ENCODE measurements around the gene C2CD5.

Gene C2CD5

DNA sequence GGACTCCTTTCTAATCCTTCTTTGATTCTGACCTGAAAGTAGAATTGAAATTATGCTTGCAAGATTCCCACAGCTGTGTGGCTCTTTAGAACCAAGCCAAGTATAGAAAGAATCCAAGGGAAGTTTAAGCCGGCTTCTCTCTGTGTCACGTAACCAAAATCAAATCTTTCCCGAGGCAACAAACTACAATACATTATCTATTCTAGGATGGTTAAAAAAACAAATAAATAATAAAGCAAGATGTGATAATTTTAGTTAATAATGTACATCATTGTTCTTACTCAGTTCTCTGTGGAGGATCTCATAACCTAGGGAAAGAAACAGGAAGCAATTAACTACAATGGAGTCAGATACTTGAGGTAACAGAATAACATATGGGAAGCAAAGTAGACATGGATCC lies 131.8 kb downstream of the C2CD5 start:
- H3K9ac ChIP-seq (ENCODE audit: low read depth, low read length) = no peak overlapping the region
- H3K9me3 ChIP-seq (ENCODE audit: insufficient read depth, low read depth, low read length) = no peaks in the 10 kb centered on the region
- H3K4me3 ChIP-seq (ENCODE audit: low read length) = no peak overlapping the region
- no peaks in the 10 kb centered on the region for H3K4me1 ChIP-seq (ENCODE audit: insufficient read depth, low read length)
- WGBS = 100% methylated on average over 2 of the region's 3 CpGs
- no peak overlapping the region for H3K27ac ChIP-seq (ENCODE audit: low read depth, low read length)
- H3K36me3 ChIP-seq (ENCODE audit: insufficient read depth, low read length) = no peaks in the 10 kb centered on the region
- no peaks in the 10 kb centered on the region for H3K27me3 ChIP-seq (ENCODE audit: insufficient read depth, low read length)

DNA sequence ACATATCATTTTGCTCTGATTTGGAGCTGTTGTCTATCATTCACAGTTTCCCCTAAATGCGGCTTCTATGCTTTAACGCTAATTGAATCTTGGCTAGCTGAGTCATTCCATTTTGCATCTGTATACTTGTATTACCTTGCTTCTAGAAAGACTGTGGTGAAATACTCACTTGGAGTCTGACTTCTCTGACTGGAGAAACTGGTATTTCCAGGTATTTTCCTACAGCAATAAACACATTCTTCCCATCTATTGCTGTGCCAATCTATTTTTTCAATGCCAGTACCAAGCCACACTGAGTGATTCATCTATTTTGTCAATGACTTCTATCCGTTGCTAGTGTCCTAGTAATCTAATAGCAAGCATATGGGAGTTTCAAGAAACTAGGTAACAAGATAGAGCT lies 133.9 kb downstream of the C2CD5 start:
- Histone ChIP-seq H3K4me1 (ENCODE audit: insufficient read depth, low read length) (no peaks in the 10 kb centered on the region), H3K4me3 (ENCODE audit: low read length) (no peak overlapping the region), H3K36me3 (ENCODE audit: insufficient read depth, low read length) (no peaks in the 10 kb centered on the region), H3K9ac (ENCODE audit: low read depth, low read length) (no peak overlapping the region), H3K27ac (ENCODE audit: low read depth, low read length) (no peak overlapping the region), H3K9me3 (ENCODE audit: insufficient read depth, low read depth, low read length) (no peaks in the 10 kb centered on the region), H3K27me3 (ENCODE audit: insufficient read depth, low read length) (no peaks in the 10 kb centered on the region)
- WGBS = 92% methylated on average over 3 of the region's 3 CpGs

DNA sequence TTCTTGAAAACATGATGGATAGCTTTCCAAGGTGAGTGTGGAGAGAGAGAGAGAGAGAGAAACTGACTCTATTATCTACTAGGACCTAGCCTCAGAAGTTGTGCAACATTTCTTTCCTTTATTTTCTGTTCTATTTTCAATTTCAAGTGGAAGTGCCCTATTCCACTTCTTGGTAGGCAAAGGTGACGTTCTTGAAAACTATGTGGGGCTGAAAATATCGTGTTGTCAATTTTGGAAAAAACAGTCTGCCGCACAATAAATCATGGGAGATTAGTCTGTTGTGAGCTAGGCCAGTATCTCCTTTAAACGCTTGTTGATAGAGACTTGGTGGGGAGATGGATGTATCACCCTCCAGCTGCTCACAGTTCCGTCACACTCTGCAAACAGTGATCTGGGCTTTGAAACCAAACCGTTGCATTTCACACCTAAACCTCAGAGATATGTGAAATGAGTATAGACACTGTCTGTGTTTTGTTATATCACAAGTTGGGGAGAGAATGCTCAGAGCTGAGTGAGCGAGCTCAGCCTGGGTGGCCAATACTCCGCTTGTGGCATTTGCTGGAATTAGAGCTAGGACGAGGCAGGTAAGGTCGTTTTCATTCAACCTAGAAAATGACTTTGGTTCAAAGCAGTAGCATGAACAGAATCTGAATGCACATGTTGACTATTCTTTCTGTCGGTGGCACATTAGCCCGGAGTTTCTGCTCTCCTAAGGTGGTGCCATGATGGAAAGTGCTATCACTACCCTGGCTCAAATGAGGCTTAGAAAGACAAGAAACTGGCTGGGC lies 134.8 kb downstream of the C2CD5 start:
- 96% methylated on average over 10 of the region's 12 CpGs for WGBS
- Histone ChIP-seq H3K4me1 (ENCODE audit: insufficient read depth, low read length) (no peaks in the 10 kb centered on the region), H3K27me3 (ENCODE audit: insufficient read depth, low read length) (no peaks in the 10 kb centered on the region), H3K9ac (ENCODE audit: low read depth, low read length) (no peak overlapping the region), H3K4me3 (ENCODE audit: low read length) (no peak overlapping the region), H3K36me3 (ENCODE audit: insufficient read depth, low read length) (no peaks in the 10 kb centered on the region), H3K27ac (ENCODE audit: low read depth, low read length) (no peak overlapping the region), H3K9me3 (ENCODE audit: insufficient read depth, low read depth, low read length) (no peaks in the 10 kb centered on the region)

DNA sequence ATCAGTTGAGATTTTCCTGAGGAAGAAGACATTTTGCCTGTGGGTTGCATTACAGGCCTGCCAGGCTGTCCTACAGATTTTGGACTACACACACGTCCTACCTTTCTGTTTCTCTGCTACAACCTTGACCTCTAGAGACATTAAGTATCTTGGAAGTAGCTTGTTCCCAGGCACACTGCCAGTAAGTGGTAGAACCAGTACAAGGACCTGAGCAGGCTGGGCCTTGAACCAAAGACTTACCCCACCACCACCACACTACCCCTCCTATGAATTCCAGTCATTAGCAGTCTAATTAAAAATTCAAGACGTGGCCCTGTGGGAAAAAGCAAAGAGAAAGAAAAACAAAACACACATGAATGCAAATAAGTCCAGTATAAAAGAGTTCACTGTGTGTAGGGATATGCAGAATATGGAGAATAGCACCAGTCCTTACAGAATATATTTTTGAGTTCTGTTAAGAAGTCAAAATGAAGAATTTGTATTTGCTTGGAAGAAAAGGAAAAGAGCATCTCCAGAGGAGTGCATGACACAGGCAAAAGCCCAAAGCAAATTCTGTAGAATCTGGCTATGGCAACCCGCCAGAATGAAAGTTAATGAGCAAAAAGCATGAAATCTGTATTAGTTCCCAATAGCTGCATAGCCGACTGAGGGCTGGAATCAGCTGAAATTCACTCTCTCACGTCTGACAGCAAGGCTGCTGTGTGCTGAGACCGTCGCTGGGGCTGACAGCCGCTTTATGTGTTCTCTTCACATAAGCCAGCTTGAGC lies 135.5 kb downstream of the C2CD5 start:
- Histone ChIP-seq H3K9me3 (ENCODE audit: insufficient read depth, low read depth, low read length) (no peaks in the 10 kb centered on the region), H3K27me3 (ENCODE audit: insufficient read depth, low read length) (no peaks in the 10 kb centered on the region), H3K27ac (ENCODE audit: low read depth, low read length) (no peak overlapping the region), H3K9ac (ENCODE audit: low read depth, low read length) (no peak overlapping the region), H3K4me3 (ENCODE audit: low read length) (no peak overlapping the region), H3K36me3 (ENCODE audit: insufficient read depth, low read length) (no peaks in the 10 kb centered on the region), H3K4me1 (ENCODE audit: insufficient read depth, low read length) (no peaks in the 10 kb centered on the region)
- WGBS = 87% methylated on average over 7 of the region's 8 CpGs

DNA sequence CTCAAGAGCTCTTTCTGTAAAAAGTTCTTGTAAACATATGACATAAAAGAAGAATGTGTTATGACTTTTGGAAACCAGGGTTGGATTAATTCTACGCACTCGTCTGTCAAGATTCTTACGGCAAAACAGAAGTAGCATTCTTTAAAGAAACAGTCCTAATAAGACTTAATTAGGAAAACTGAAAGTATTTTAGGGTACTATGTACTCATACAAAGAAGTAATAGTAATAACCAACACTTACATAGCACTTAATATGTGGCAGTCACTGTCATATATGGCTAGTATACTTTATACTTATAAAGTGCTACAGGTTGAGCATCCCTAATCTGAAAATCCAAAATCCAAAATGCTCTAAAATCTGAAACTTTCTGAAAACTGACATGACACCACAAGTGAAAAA lies 136.9 kb downstream of the C2CD5 start:
- Histone ChIP-seq H3K4me1 (ENCODE audit: insufficient read depth, low read length) (no peaks in the 10 kb centered on the region), H3K27ac (ENCODE audit: low read depth, low read length) (no peak overlapping the region), H3K36me3 (ENCODE audit: insufficient read depth, low read length) (no peaks in the 10 kb centered on the region), H3K27me3 (ENCODE audit: insufficient read depth, low read length) (no peaks in the 10 kb centered on the region), H3K9ac (ENCODE audit: low read depth, low read length) (no peak overlapping the region), H3K9me3 (ENCODE audit: insufficient read depth, low read depth, low read length) (no peaks in the 10 kb centered on the region), H3K4me3 (ENCODE audit: low read length) (no peak overlapping the region)
- WGBS = 100% methylated on average over 3 of the region's 3 CpGs

DNA sequence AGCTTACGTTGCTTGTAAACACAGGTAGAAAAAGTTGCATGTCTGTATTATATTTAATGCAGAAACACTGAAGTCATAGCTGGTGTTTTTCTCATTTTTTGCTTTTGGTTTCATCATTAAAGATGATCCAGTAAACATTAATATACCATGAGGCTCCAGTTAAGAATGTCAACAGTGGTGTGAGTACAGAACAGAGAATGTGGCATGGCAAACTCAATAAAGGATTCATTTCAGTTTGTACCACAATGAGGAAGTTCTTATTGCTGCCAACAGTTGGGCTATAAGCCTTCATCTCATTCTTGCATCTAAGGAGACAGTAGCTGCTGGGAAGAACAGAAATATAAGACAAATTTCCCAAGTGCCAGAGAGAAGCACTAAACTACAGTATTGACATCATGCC lies 137.7 kb downstream of the C2CD5 start:
- H3K27me3 ChIP-seq (ENCODE audit: insufficient read depth, low read length) = no peaks in the 10 kb centered on the region
- no peak overlapping the region for H3K9ac ChIP-seq (ENCODE audit: low read depth, low read length)
- no peak overlapping the region for H3K4me3 ChIP-seq (ENCODE audit: low read length)
- no peaks in the 10 kb centered on the region for H3K9me3 ChIP-seq (ENCODE audit: insufficient read depth, low read depth, low read length)
- H3K36me3 ChIP-seq (ENCODE audit: insufficient read depth, low read length) = no peaks in the 10 kb centered on the region
- WGBS = 100% methylated on average over 1 of the region's 1 CpG
- no peak overlapping the region for H3K27ac ChIP-seq (ENCODE audit: low read depth, low read length)
- no peaks in the 10 kb centered on the region for H3K4me1 ChIP-seq (ENCODE audit: insufficient read depth, low read length)

DNA sequence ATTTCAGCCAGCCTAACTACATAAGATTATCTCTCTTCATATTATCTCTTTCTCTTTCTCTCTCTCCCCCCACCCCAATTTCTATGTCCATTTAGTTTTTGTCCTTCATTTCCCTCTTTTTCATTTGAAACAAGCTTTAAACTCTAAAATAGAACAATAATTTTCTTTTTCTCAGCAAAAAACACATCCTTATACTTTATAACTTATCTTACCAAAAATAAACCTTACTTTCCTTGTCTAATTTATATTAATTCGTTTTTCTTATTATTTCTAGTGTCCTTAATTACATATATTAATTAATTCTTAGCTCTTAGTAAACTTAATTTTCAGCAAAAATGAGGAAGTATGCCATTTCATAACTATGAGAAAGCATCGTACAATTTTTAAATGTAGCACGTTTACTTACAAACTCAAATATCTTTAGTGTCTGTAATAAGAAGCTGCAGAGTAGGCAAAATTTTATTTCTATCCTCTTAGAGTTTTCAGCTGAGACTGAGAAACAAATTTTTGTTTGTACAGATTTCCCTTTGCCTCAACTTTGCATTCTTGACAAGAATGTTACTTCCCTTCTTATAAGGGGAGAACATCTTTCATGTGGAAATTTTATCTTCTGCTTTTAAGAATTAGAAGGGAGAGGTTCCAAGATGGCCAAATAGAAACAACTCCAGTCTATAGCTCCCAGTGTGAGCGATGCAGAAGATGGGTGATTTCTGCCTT lies 144.7 kb downstream of the C2CD5 start:
- no peaks in the 10 kb centered on the region for H3K36me3 ChIP-seq (ENCODE audit: insufficient read depth, low read length)
- H3K27ac ChIP-seq (ENCODE audit: low read depth, low read length) = no peak overlapping the region
- no peak overlapping the region for H3K9ac ChIP-seq (ENCODE audit: low read depth, low read length)
- peaks cover 19% of the 10 kb centered on the region for H3K9me3 ChIP-seq (ENCODE audit: insufficient read depth, low read depth, low read length)
- H3K4me3 ChIP-seq (ENCODE audit: low read length) = no peak overlapping the region
- H3K4me1 ChIP-seq (ENCODE audit: insufficient read depth, low read length) = no peaks in the 10 kb centered on the region
- WGBS = 67% methylated on average over 2 of the region's 4 CpGs
- no peaks in the 10 kb centered on the region for H3K27me3 ChIP-seq (ENCODE audit: insufficient read depth, low read length)
